22Rv1 (cell line): ENCODE measurements around the gene TMEM109.

ENCODE experiments used
- ZFX ChIP-seq: fragments of 450-650 bp; IDR thresholded peaks from 2 replicates; pipeline ENCODE4 v1.6.1; 2017; ENCODE audit warnings: antibody characterized with exemption, borderline replicate concordance
- TF ChIP-seq, protein P1 (sequence below): fragments of 450-650 bp; IDR thresholded peaks from 2 replicates; pipeline ENCODE4 v1.5.1; 2017; ENCODE audit warnings: mild to moderate bottlenecking

DNA sequence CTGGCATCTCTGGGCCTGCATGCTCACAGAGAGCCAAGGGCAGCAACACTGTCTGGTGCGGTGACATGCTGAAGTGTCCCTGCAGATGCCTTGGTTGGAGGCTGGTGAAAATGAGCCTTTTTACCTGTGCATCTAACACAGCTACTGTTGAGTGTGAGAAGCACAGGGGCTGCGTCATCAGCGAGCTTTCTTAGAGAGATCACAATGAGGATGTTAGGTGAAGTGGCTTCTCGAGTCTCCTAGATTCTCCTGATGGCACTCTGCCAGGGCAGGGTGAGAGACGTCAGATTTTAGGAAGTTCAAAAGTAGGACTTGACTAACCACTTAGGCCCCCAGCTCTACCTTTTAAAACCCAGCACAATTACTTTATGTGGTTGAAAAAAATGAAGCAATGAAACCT is 41.6 kb downstream of the TMEM109 start:
- TF ChIP-seq, protein P1, sequence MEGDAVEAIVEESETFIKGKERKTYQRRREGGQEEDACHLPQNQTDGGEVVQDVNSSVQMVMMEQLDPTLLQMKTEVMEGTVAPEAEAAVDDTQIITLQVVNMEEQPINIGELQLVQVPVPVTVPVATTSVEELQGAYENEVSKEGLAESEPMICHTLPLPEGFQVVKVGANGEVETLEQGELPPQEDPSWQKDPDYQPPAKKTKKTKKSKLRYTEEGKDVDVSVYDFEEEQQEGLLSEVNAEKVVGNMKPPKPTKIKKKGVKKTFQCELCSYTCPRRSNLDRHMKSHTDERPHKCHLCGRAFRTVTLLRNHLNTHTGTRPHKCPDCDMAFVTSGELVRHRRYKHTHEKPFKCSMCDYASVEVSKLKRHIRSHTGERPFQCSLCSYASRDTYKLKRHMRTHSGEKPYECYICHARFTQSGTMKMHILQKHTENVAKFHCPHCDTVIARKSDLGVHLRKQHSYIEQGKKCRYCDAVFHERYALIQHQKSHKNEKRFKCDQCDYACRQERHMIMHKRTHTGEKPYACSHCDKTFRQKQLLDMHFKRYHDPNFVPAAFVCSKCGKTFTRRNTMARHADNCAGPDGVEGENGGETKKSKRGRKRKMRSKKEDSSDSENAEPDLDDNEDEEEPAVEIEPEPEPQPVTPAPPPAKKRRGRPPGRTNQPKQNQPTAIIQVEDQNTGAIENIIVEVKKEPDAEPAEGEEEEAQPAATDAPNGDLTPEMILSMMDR, result no peak
- TF ChIP-seq ZFX, result no peak
